Endothelial cell of umbilical vein (primary cell): ENCODE results near the gene SRD5A1.
"Not testable (repeated sequence)": the region's sequence is repeated elsewhere in the genome, so short reads cannot be mapped to it uniquely, and the experiment has no call there.

Experiments
- POLR2A ChIP-seq: IDR thresholded peaks from 2 replicates; pipeline ENCODE4 v1.6.1; 2012; ENCODE audit warnings: low read depth, mild to moderate bottlenecking, control low read depth, low read length
- TF ChIP-seq, protein P1 (sequence below), 2 donors: IDR thresholded peaks; 1 replicate in 1 of 2; 2 replicates in 1 of 2; pipeline ENCODE4 v1.5.1; 2011; ENCODE audit warnings: low read length in 2 of 2, mild to moderate bottlenecking in 2 of 2, moderate library complexity in 2 of 2, control low read depth in 1 of 2, inconsistent platforms in 1 of 2, low read depth in 1 of 2; ENCODE audit not compliant: insufficient read depth in 1 of 2; ENCODE audit errors: extremely low read depth in 1 of 2

DNA sequence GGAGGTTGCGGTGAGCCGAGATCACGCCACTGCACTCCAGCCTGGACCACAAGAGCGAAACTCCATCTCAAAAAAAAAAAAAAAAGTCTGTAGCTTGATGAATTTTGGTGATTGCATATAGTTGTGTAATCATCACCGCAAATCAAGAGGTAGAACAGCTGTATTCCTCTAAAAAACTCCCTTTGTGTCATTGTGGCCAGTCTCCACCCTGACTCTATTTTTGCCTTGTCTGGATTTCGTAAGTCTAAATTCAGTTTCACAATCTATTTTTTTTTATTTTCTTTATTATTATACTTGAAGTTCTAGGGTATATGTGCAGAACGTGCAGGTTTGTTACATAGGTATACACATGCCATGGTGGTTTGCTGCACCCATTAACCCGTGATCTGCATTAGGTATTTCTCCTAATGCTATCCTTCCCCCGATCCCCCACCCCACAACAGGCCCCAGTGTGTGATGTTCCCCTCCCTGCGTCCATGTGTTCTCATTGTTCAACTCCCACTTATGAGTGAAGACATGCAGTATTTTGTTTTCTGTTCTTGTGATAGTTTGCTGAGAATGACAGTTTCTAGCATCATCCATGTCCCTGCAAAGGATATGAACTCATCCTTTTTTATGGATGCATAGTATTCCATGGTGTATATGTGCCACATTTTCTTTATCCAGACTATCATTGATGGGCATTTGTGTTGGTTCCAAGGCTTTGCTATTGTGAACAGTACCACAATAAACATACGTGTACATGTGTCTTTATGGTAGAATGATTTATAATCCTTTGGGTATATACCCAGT, 12.5 kb downstream of the SRD5A1 start:
- TF ChIP-seq, protein P1, sequence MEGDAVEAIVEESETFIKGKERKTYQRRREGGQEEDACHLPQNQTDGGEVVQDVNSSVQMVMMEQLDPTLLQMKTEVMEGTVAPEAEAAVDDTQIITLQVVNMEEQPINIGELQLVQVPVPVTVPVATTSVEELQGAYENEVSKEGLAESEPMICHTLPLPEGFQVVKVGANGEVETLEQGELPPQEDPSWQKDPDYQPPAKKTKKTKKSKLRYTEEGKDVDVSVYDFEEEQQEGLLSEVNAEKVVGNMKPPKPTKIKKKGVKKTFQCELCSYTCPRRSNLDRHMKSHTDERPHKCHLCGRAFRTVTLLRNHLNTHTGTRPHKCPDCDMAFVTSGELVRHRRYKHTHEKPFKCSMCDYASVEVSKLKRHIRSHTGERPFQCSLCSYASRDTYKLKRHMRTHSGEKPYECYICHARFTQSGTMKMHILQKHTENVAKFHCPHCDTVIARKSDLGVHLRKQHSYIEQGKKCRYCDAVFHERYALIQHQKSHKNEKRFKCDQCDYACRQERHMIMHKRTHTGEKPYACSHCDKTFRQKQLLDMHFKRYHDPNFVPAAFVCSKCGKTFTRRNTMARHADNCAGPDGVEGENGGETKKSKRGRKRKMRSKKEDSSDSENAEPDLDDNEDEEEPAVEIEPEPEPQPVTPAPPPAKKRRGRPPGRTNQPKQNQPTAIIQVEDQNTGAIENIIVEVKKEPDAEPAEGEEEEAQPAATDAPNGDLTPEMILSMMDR (IDR thresholded peaks at IDR 0.05; ENCODE audit: extremely low read depth in 1 of 2, insufficient read depth in 1 of 2, low read depth in 1 of 2, low read length in 2 of 2) = not testable (repeated sequence)
- not testable (repeated sequence) for TF ChIP-seq POLR2A
